ENCODE results near the gene ZNF385C. TPM values are rescaled to one million over a fixed set of nuclear protein-coding genes. Genes with fewer than 3 reads are reported as not detected.

Gene ZNF385C
- total and polyA plus RNA-seq, 2 of the 13 experiments (the other 11 are each of a cell fraction or from before 2014, with no cell fraction given): 2.3 to 6.1 TPM

DNA sequence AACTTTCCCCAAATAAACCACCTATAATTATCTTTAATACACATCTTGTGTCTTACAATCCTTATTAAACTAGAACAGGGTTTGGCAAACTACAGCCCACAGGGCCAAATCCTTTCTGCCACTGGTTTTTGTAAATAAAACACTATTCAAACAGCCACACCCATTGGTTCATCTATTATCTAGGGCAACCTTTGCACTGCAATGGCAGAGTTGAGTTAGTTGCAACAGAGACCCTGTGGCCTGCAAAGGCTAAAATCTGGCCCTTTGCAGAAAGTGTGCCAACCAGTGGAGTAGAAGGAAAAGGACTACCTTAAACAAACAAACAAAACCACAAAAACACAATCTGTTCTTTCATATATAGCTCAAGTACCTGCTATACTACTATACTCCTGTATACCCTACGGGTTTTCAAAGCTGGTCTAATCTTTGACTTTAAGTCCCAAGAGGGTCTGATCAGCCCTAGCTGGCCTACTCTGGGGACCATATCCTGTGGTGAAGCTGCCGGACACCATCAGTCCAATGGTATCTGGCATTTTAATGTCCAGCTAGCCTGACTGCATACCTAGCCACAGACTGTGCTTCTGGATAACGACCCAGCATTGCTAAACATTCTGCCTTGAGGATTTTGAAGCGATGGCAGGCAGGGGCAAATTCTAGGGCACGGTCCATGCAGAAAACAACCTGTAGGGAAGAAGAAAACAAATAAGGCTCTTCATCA is 108.4 kb downstream of the ZNF385C start (continued):
- TF ChIP-seq, protein P1, sequence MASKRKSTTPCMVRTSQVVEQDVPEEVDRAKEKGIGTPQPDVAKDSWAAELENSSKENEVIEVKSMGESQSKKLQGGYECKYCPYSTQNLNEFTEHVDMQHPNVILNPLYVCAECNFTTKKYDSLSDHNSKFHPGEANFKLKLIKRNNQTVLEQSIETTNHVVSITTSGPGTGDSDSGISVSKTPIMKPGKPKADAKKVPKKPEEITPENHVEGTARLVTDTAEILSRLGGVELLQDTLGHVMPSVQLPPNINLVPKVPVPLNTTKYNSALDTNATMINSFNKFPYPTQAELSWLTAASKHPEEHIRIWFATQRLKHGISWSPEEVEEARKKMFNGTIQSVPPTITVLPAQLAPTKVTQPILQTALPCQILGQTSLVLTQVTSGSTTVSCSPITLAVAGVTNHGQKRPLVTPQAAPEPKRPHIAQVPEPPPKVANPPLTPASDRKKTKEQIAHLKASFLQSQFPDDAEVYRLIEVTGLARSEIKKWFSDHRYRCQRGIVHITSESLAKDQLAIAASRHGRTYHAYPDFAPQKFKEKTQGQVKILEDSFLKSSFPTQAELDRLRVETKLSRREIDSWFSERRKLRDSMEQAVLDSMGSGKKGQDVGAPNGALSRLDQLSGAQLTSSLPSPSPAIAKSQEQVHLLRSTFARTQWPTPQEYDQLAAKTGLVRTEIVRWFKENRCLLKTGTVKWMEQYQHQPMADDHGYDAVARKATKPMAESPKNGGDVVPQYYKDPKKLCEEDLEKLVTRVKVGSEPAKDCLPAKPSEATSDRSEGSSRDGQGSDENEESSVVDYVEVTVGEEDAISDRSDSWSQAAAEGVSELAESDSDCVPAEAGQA (IDR thresholded peaks at IDR 0.05; ENCODE audit: low read depth): no peak
- TF ChIP-seq, protein P1 (CRISPR knock-in tag; IDR thresholded peaks at IDR 0.05; ENCODE audit: borderline replicate concordance): no peak
- TF ChIP-seq JARID2 (CRISPR knock-in tag; IDR thresholded peaks at IDR 0.05; ENCODE audit: insufficient replicate concordance) (no peak), CBFB (CRISPR knock-in tag; IDR thresholded peaks at IDR 0.05) (0 out of 2 replicates have a peak, but pooled peaks have one; percentile 30), ZNF761 (CRISPR knock-in tag; conservative IDR thresholded peaks at IDR 0.05) (no peak), ARNT (IDR thresholded peaks at IDR 0.05) (no peak), ZFX (CRISPR knock-in tag; IDR thresholded peaks at IDR 0.05; ENCODE audit: low read depth) (peak; percentile 51; the same call in 1 of the 2 replicates), BRD4 (CRISPR knock-in tag; IDR thresholded peaks at IDR 0.05) (no peak), SRY (CRISPR knock-in tag; IDR thresholded peaks at IDR 0.05) (no peak), JUND (CRISPR knock-in tag; IDR thresholded peaks at IDR 0.05) (no peak), ZNF124 (CRISPR knock-in tag; IDR thresholded peaks at IDR 0.05) (0 out of 2 replicates have a peak, but pooled peaks have one; percentile 41), ZNF367 (CRISPR knock-in tag; IDR thresholded peaks at IDR 0.05; ENCODE audit: borderline replicate concordance) (no peak), STAG1 (CRISPR knock-in tag; IDR thresholded peaks at IDR 0.05) (peak; percentile 19; the same call in 1 of the 2 replicates)
- TF ChIP-seq, protein P2, sequence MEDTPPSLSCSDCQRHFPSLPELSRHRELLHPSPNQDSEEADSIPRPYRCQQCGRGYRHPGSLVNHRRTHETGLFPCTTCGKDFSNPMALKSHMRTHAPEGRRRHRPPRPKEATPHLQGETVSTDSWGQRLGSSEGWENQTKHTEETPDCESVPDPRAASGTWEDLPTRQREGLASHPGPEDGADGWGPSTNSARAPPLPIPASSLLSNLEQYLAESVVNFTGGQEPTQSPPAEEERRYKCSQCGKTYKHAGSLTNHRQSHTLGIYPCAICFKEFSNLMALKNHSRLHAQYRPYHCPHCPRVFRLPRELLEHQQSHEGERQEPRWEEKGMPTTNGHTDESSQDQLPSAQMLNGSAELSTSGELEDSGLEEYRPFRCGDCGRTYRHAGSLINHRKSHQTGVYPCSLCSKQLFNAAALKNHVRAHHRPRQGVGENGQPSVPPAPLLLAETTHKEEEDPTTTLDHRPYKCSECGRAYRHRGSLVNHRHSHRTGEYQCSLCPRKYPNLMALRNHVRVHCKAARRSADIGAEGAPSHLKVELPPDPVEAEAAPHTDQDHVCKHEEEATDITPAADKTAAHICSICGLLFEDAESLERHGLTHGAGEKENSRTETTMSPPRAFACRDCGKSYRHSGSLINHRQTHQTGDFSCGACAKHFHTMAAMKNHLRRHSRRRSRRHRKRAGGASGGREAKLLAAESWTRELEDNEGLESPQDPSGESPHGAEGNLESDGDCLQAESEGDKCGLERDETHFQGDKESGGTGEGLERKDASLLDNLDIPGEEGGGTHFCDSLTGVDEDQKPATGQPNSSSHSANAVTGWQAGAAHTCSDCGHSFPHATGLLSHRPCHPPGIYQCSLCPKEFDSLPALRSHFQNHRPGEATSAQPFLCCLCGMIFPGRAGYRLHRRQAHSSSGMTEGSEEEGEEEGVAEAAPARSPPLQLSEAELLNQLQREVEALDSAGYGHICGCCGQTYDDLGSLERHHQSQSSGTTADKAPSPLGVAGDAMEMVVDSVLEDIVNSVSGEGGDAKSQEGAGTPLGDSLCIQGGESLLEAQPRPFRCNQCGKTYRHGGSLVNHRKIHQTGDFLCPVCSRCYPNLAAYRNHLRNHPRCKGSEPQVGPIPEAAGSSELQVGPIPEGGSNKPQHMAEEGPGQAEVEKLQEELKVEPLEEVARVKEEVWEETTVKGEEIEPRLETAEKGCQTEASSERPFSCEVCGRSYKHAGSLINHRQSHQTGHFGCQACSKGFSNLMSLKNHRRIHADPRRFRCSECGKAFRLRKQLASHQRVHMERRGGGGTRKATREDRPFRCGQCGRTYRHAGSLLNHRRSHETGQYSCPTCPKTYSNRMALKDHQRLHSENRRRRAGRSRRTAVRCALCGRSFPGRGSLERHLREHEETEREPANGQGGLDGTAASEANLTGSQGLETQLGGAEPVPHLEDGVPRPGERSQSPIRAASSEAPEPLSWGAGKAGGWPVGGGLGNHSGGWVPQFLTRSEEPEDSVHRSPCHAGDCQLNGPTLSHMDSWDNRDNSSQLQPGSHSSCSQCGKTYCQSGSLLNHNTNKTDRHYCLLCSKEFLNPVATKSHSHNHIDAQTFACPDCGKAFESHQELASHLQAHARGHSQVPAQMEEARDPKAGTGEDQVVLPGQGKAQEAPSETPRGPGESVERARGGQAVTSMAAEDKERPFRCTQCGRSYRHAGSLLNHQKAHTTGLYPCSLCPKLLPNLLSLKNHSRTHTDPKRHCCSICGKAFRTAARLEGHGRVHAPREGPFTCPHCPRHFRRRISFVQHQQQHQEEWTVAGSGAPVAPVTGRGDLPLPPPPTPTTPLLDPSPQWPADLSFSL (CRISPR knock-in tag; IDR thresholded peaks at IDR 0.05): no peak
- TF ChIP-seq, protein P3, sequence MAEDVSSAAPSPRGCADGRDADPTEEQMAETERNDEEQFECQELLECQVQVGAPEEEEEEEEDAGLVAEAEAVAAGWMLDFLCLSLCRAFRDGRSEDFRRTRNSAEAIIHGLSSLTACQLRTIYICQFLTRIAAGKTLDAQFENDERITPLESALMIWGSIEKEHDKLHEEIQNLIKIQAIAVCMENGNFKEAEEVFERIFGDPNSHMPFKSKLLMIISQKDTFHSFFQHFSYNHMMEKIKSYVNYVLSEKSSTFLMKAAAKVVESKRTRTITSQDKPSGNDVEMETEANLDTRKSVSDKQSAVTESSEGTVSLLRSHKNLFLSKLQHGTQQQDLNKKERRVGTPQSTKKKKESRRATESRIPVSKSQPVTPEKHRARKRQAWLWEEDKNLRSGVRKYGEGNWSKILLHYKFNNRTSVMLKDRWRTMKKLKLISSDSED (CRISPR knock-in tag; IDR thresholded peaks at IDR 0.05): no peak
- TF ChIP-seq, protein P4, sequence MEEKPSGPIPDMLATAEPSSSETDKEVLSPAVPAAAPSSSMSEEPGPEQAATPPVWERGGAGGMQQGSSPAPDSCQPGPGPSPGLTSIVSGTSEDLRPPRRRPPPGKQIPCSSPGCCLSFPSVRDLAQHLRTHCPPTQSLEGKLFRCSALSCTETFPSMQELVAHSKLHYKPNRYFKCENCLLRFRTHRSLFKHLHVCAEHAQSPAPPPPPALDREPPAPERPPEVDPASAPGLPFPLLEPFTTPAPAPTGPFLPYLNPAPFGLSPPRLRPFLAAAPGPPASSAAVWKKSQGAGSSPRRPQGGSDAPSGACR (CRISPR knock-in tag; IDR thresholded peaks at IDR 0.05): no peak
